Astrocyte (in vitro differentiated cells and primary cell): ENCODE measurements around the gene ATG2B.

Experiments
- EZH2 ChIP-seq: IDR thresholded peaks from 2 replicates; pipeline ENCODE4 v1.6.1; 2012; ENCODE audit warnings: mild to moderate bottlenecking, low read length, inconsistent platforms; ENCODE audit not compliant: insufficient read depth
- TF ChIP-seq, protein P1 (sequence below): IDR thresholded peaks from 2 replicates; pipeline ENCODE4 v1.5.1; 2011; ENCODE audit warnings: low read depth, mild to moderate bottlenecking, inconsistent platforms, low read length, moderate library complexity; ENCODE audit not compliant: insufficient read depth

DNA sequence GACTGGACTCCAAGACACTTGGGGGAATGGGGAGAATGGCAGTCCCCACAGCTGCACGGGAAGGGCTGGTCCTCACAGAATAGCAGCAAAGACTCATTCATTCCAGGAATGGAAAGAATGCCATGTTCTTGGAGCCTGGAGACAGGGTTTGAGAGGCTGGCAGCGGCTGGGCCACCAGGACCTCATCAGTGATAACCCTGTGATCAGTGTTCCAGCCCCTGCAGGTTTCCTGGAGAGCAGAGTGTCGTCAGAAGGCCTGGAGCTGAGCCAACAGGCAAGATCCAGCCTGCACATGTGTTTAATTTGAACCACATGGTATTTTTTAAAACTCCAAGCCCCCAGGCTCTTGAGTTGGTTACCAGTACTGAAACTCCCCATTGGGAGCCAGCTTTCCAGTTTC is 95.8 kb downstream of the ATG2B start:
- TF ChIP-seq, protein P1, sequence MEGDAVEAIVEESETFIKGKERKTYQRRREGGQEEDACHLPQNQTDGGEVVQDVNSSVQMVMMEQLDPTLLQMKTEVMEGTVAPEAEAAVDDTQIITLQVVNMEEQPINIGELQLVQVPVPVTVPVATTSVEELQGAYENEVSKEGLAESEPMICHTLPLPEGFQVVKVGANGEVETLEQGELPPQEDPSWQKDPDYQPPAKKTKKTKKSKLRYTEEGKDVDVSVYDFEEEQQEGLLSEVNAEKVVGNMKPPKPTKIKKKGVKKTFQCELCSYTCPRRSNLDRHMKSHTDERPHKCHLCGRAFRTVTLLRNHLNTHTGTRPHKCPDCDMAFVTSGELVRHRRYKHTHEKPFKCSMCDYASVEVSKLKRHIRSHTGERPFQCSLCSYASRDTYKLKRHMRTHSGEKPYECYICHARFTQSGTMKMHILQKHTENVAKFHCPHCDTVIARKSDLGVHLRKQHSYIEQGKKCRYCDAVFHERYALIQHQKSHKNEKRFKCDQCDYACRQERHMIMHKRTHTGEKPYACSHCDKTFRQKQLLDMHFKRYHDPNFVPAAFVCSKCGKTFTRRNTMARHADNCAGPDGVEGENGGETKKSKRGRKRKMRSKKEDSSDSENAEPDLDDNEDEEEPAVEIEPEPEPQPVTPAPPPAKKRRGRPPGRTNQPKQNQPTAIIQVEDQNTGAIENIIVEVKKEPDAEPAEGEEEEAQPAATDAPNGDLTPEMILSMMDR: no peak
- TF ChIP-seq EZH2: no peak
